Ishikawa (cell line): ENCODE results near the gene C1QTNF4.

ENCODE experiments used
- CEBPB ChIP-seq: IDR thresholded peaks from 2 replicates; pipeline ENCODE4 v1.6.1; 2012
- CREB1 ChIP-seq: IDR thresholded peaks from 2 replicates; pipeline ENCODE4 v1.6.1; 2012; ENCODE audit warnings: low read depth
- EGR1 ChIP-seq: IDR thresholded peaks from 2 replicates; pipeline ENCODE4 v1.6.1; 2012
- EP300 ChIP-seq: IDR thresholded peaks from 2 replicates; pipeline ENCODE4 v1.6.1; 2012; ENCODE audit warnings: borderline replicate concordance
- FOXM1 ChIP-seq: IDR thresholded peaks from 2 replicates; pipeline ENCODE4 v1.6.1; 2012; ENCODE audit warnings: low read depth, borderline replicate concordance
- MAX ChIP-seq: IDR thresholded peaks from 2 replicates; pipeline ENCODE4 v1.6.1; 2012
- NFIC ChIP-seq: IDR thresholded peaks from 2 replicates; pipeline ENCODE4 v1.6.1; 2012
- RAD21 ChIP-seq: IDR thresholded peaks from 2 replicates; pipeline ENCODE4 v1.6.1; 2012; ENCODE audit warnings: low read depth
- TAF1 ChIP-seq: IDR thresholded peaks from 2 replicates; pipeline ENCODE4 v1.6.1; 2012; ENCODE audit warnings: low read depth, mild to moderate bottlenecking
- TCF12 ChIP-seq: IDR thresholded peaks from 2 replicates; pipeline ENCODE4 v1.6.1; 2012; ENCODE audit warnings: low read depth
- TEAD4 ChIP-seq: IDR thresholded peaks from 2 replicates; pipeline ENCODE4 v1.6.1; 2012
- USF1 ChIP-seq: IDR thresholded peaks from 2 replicates; pipeline ENCODE4 v1.6.1; 2012
- YY1 ChIP-seq: IDR thresholded peaks from 2 replicates; pipeline ENCODE4 v1.6.1; 2012; ENCODE audit warnings: low read depth
- ZBTB7A ChIP-seq: IDR thresholded peaks from 2 replicates; pipeline ENCODE4 v1.6.1; 2012; ENCODE audit warnings: low read depth
- TF ChIP-seq, protein P1 (sequence below): IDR thresholded peaks from 2 replicates; pipeline ENCODE4 v1.6.1; 2012; ENCODE audit warnings: low read depth, mild to moderate bottlenecking

C1QTNF4 gene

GRCh38 chr11:47577460-47578041, 16.7 kb downstream of the C1QTNF4 start:
- TF ChIP-seq YY1 (no peak), MAX (no peak), CEBPB (no peak), CREB1 (no peak), FOXM1 (no peak), TEAD4 (no peak), EGR1 (no peak), ZBTB7A (no peak), NFIC (no peak), TAF1 (no peak), USF1 (no peak)
- TF ChIP-seq, protein P1, sequence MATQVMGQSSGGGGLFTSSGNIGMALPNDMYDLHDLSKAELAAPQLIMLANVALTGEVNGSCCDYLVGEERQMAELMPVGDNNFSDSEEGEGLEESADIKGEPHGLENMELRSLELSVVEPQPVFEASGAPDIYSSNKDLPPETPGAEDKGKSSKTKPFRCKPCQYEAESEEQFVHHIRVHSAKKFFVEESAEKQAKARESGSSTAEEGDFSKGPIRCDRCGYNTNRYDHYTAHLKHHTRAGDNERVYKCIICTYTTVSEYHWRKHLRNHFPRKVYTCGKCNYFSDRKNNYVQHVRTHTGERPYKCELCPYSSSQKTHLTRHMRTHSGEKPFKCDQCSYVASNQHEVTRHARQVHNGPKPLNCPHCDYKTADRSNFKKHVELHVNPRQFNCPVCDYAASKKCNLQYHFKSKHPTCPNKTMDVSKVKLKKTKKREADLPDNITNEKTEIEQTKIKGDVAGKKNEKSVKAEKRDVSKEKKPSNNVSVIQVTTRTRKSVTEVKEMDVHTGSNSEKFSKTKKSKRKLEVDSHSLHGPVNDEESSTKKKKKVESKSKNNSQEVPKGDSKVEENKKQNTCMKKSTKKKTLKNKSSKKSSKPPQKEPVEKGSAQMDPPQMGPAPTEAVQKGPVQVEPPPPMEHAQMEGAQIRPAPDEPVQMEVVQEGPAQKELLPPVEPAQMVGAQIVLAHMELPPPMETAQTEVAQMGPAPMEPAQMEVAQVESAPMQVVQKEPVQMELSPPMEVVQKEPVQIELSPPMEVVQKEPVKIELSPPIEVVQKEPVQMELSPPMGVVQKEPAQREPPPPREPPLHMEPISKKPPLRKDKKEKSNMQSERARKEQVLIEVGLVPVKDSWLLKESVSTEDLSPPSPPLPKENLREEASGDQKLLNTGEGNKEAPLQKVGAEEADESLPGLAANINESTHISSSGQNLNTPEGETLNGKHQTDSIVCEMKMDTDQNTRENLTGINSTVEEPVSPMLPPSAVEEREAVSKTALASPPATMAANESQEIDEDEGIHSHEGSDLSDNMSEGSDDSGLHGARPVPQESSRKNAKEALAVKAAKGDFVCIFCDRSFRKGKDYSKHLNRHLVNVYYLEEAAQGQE: no peak

- TF ChIP-seq TAF1 (no peak), EP300 (no peak), CEBPB (no peak), EGR1 (no peak), CREB1 (no peak), FOXM1 (no peak), YY1 (no peak), USF1 (no peak), RAD21 (no peak), TEAD4 (no peak), MAX (no peak), ZBTB7A (no peak), TCF12 (no peak), NFIC (no peak)
- TF ChIP-seq, protein P1: no peak
Observed at GRCh38 chr11:47573321-47573720, 20.9 kb downstream of the C1QTNF4 start.

GRCh38 chr11:47572715-47573255, 21.4 kb downstream of the C1QTNF4 start:
- no peak for TF ChIP-seq FOXM1
- TF ChIP-seq EP300: no peak
- TF ChIP-seq ZBTB7A: no peak
- no peak for TF ChIP-seq MAX
- no peak for TF ChIP-seq YY1
- no peak for TF ChIP-seq TAF1
- TF ChIP-seq, protein P1: no peak
- no peak for TF ChIP-seq USF1
- no peak for TF ChIP-seq NFIC
- TF ChIP-seq TEAD4: no peak
- no peak for TF ChIP-seq CEBPB
- TF ChIP-seq EGR1: no peak
- TF ChIP-seq TCF12: no peak
- no peak for TF ChIP-seq RAD21
- TF ChIP-seq CREB1: no peak
